GM12878 (cell line): ENCODE data around the gene CD300LG. TPM values are rescaled to one million over a fixed set of nuclear protein-coding genes. Genes with fewer than 3 reads are reported as not detected.

Source experiments
- ATAC-seq: fragments of 200-7000 bp; cut with Tn5 transposase; 3 replicates; pipeline ENCODE4 v1.9.1; 2020; ENCODE audit warnings: mild to moderate bottlenecking, moderate library complexity
- BruUV-seq: library from RNA; stranded (reverse); fragments of 400-500 nt; replicated peaks from 2 replicates; lab custom pipeline; 2021; lab: Mats Ljungman, UMichigan
- CTCF ChIA-PET: fragments of 300-600 bp; sonication (Branson Sonifier 250); formaldehyde crosslinking; extraction: SDS; loops from one replicate; lab custom pipeline; 2021; ENCODE audit warnings: inconsistent platforms; lab: Yijun Ruan, JAX
- POLR2A ChIA-PET: fragments of 350-600 bp; formaldehyde crosslinking; extraction: SDS; loops from one replicate; lab custom pipeline; 2021; ENCODE audit warnings: inconsistent platforms; lab: Charles Lee
- RAD21 ChIA-PET: fragments of 300-600 bp; sonication (Branson Sonifier 250); formaldehyde crosslinking; loops from one replicate; lab custom pipeline; 2023; ENCODE audit warnings: antibody characterized with exemption; ENCODE audit not compliant: unreplicated experiment; lab: Charles Lee
- SMC1A ChIA-PET: fragments of 300-600 bp; sonication (Branson Sonifier 250); formaldehyde crosslinking; loops from one replicate; lab custom pipeline; 2023; ENCODE audit not compliant: unreplicated experiment, uncharacterized antibody; lab: Charles Lee
- DNase-seq: peaks from one replicate; pipeline ENCODE4 v3.0.0-alpha.2; 2011; ENCODE audit warnings: low read depth, low spot score
- FAIRE-seq: peaks from 3 replicates; lab custom pipeline; 2011; peaks lifted over from hg19 to GRCh38; lab: Jason Lieb, UNC
- H2AFZ ChIP-seq: 2 replicates; pipeline ENCODE4 v1.6.0; 2011; ENCODE audit warnings: low read depth, low read length, control low read depth; ENCODE audit not compliant: control insufficient read depth
- H3K27ac ChIP-seq: 2 replicates; pipeline ENCODE4 v1.5.1; 2011; ENCODE audit warnings: control low read depth; ENCODE audit not compliant: control insufficient read depth, insufficient read depth
- H3K27me3 ChIP-seq, 2 experiments: replicated peaks in 1 of 2; 2 replicates each; pipeline versions ENCODE4 v1.6.0 to v1.6.1; 2011; ENCODE audit warnings: low read length in 1 of 2; ENCODE audit not compliant: control insufficient read depth in 2 of 2, insufficient read depth in 2 of 2
- H3K36me3 ChIP-seq, 2 experiments: 2 replicates each; pipeline ENCODE4 v1.5.1; 2011; ENCODE audit warnings: low read length in 1 of 2; ENCODE audit not compliant: control insufficient read depth in 2 of 2, insufficient read depth in 2 of 2
- H3K4me1 ChIP-seq: 2 replicates; pipeline ENCODE4 v1.6.1; 2011; ENCODE audit warnings: mild to moderate bottlenecking, low read length, moderate library complexity, mixed read lengths; ENCODE audit not compliant: control insufficient read depth, insufficient read depth
- H3K4me2 ChIP-seq: 2 replicates; pipeline ENCODE4 v1.6.0; 2011; ENCODE audit warnings: control low read depth; ENCODE audit not compliant: control insufficient read depth, insufficient read depth
- H3K4me3 ChIP-seq: fragments of 200-600 bp; sonication (generic); 2 replicates; pipeline ENCODE4 v1.5.1; 2016
- H3K79me2 ChIP-seq: 2 replicates; pipeline ENCODE4 v1.6.0; 2011; ENCODE audit warnings: low read length; ENCODE audit not compliant: control insufficient read depth, insufficient read depth
- H3K9ac ChIP-seq: 2 replicates; pipeline ENCODE4 v1.8.0; 2011; ENCODE audit warnings: low read length, control low read depth, mixed read lengths; ENCODE audit not compliant: control insufficient read depth, insufficient read depth
- H3K9me3 ChIP-seq: replicated peaks from 3 replicates; pipeline ENCODE4 v1.5.1; 2011; ENCODE audit warnings: mild to moderate bottlenecking, low read length; ENCODE audit not compliant: control insufficient read depth, insufficient read depth
- H4K20me1 ChIP-seq: 2 replicates; pipeline ENCODE4 v1.6.0; 2011; ENCODE audit not compliant: control insufficient read depth, insufficient read depth
- BHLHE40 ChIP-seq, 2 experiments: fragments of 450-650 bp in 1 of 2; IDR thresholded peaks; 2 replicates each; pipeline ENCODE4 v1.6.1; 2011 to 2017; ENCODE audit warnings: low read depth in 2 of 2, borderline replicate concordance in 1 of 2, improper control_type of control experiment in 1 of 2, low read length in 1 of 2, mild to moderate bottlenecking in 1 of 2
- CREM ChIP-seq: IDR thresholded peaks from 2 replicates; pipeline ENCODE4 v1.6.1; 2014; ENCODE audit warnings: antibody characterized with exemption, low read depth
- CUX1 ChIP-seq: IDR thresholded peaks from 2 replicates; pipeline ENCODE4 v1.6.1; 2012; ENCODE audit warnings: improper control_type of control experiment, low read depth, low read length; ENCODE audit not compliant: insufficient replicate concordance
- HDAC2 ChIP-seq: fragments of 200-600 bp; sonication (generic); IDR thresholded peaks from 2 replicates; pipeline ENCODE4 v1.6.1; 2017
- IRF4 ChIP-seq: IDR thresholded peaks from 2 replicates; pipeline ENCODE4 v1.6.1; 2011; ENCODE audit warnings: low read depth, low read length
- MLLT1 ChIP-seq: fragments of 450-650 bp; IDR thresholded peaks from 2 replicates; pipeline ENCODE4 v1.6.1; 2016; ENCODE audit warnings: mild to moderate bottlenecking
- MTA2 ChIP-seq: fragments of 450-650 bp; IDR thresholded peaks from 2 replicates; pipeline ENCODE4 v1.6.1; 2016; ENCODE audit warnings: low read depth, mild to moderate bottlenecking, moderate library complexity
- SIN3A ChIP-seq: IDR thresholded peaks from 2 replicates; pipeline ENCODE4 v1.6.1; 2012; ENCODE audit warnings: low read depth, low read length, improper control_type of control experiment
- SP1 ChIP-seq: IDR thresholded peaks from one replicate; pipeline ENCODE4 v1.6.1; 2011; ENCODE audit warnings: low read depth, low read length
- TBL1XR1 ChIP-seq: IDR thresholded peaks from 2 replicates; pipeline ENCODE4 v1.6.1; 2012; ENCODE audit warnings: low read depth, low read length, improper control_type of control experiment
- YY1 ChIP-seq: IDR thresholded peaks from 2 replicates; pipeline ENCODE4 v1.6.1; 2011; ENCODE audit warnings: low read depth, mild to moderate bottlenecking, low read length
- ZNF24 ChIP-seq: fragments of 450-650 bp; IDR thresholded peaks from 2 replicates; pipeline ENCODE4 v1.6.1; 2017; ENCODE audit warnings: antibody characterized with exemption, mild to moderate bottlenecking
- ZNF622 ChIP-seq: fragments of 450-650 bp; IDR thresholded peaks from 2 replicates; pipeline ENCODE4 v1.6.1; 2017; ENCODE audit warnings: mild to moderate bottlenecking, inconsistent platforms
- WGBS: methylation state at CpG from one replicate; pipeline ENCODE4 v1.1.6; 2016; ENCODE audit warnings: low lambda C conversion rate; ENCODE audit not compliant: insufficient replicate concordance, insufficient coverage; ENCODE audit errors: missing lambda C conversion rate; 5-methylcytosine and 5-hydroxymethylcytosine counted together
- in situ Hi-C: fragments of 300-500 bp; cut with MboI; formaldehyde crosslinking; loops from 9 replicates; pipeline ENCODE4 v1.14.3; 2018; ENCODE audit warnings: mixed read lengths
- intact Hi-C: fragments of 100-400 bp; cut with micrococcal nuclease; formaldehyde crosslinking; loops from one replicate; pipeline ENCODE4 v1.14.2; 2022; ENCODE audit not compliant: unreplicated experiment
- polyA plus RNA-seq, 11 experiments: library from polyadenylated mRNA; depleted of rRNA in 4 of 11; unstranded in 6 of 11; stranded (reverse) in 5 of 11; fragments of >200 nt; fragmentation: Nextera tagmentation in 4 of 11; fragmentation: Illumina TruSeq in 1 of 11; extraction: Ambion mirVana in 4 of 11; extraction: Trizol in 1 of 11; gene quantifications; 1 replicate in 1 of 11; 2 replicates in 10 of 11; pipeline versions ENCODE4 v1.2.1 to v1.2.3, GENCODE V29; 2011 to 2016; ENCODE audit warnings: inconsistent platforms in 2 of 11, missing spikeins in 2 of 11, low read depth in 1 of 11
- total RNA-seq, 4 experiments: library from RNA; depleted of rRNA in 3 of 4; stranded (reverse); fragments of >200 nt in 3 of 4; fragmentation: Illumina TruSeq in 1 of 4; extraction: Trizol in 1 of 4; gene quantifications; 2 replicates each; pipeline versions ENCODE4 v1.2.1 to v1.2.3, GENCODE V29; 2013 to 2021

The CD300LG gene
- total and polyA plus RNA-seq, 10 of the 15 experiments (the other 5 are each of a cell fraction or from before 2014, with no cell fraction given) = not detected

GRCh38 chr17:43839670-43840108 is 7.3 kb upstream of the CD300LG start:
- no peaks in the 10 kb centered on the region for H3K4me1 ChIP-seq
- no peak for TF ChIP-seq ZNF622
- TF ChIP-seq SIN3A = no peak
- no peak for TF ChIP-seq HDAC2
- TF ChIP-seq SP1 = no peak
- TF ChIP-seq CUX1 = no peak
- TF ChIP-seq MLLT1 = no peak
- TF ChIP-seq IRF4 = no peak
- TF ChIP-seq YY1 = no peak
- no peak for TF ChIP-seq ZNF24
- TF ChIP-seq TBL1XR1 = no peak
- TF ChIP-seq MTA2 = no peak
- TF ChIP-seq BHLHE40 (IDR thresholded peaks at IDR 0.05; ENCODE audit: borderline replicate concordance in 1 of 2, low read depth in 2 of 2, low read length in 1 of 2) = no peak
- TF ChIP-seq CREM = no peak
- TF ChIP-seq, all 136 proteins: peak for 0
- H3K4me3 ChIP-seq = no peak overlapping the region
- no peak for DNase-seq
- in situ Hi-C loops (no loop called here), intact Hi-C loops (no loop called here)
- H3K9ac ChIP-seq = no peak overlapping the region
- H2AFZ ChIP-seq = no peak overlapping the region
- CTCF ChIA-PET = interaction anchor here (1.4 to 1.6 kb wide), 2 partner anchors 10 to 72 kb away, joined by 4 to 5 read pairs; no protein-coding TSS in a partner anchor
- 39% methylated on average over 7 of the region's 7 CpGs for WGBS
- RAD21 ChIA-PET = no interaction called here
- POLR2A ChIA-PET = no interaction called here
- FAIRE-seq = no peak
- ATAC-seq = no peak
- H4K20me1 ChIP-seq = no peaks in the 10 kb centered on the region
- no peak overlapping the region for H3K27ac ChIP-seq
- H3K27me3 ChIP-seq = no peaks in the 10 kb centered on the region; a peak in 1 of 4 replicates
- no peak overlapping the region for H3K4me2 ChIP-seq
- no peaks in the 10 kb centered on the region for H3K79me2 ChIP-seq
- no peaks in the 10 kb centered on the region for H3K36me3 ChIP-seq
- no peaks in the 10 kb centered on the region for H3K9me3 ChIP-seq
- no TSS peak for BruUV-seq
- SMC1A ChIA-PET = no interaction called here
